Heart right ventricle (tissue), 16 donors: ENCODE data around the gene EVC. TPM values are rescaled to one million over a fixed set of nuclear protein-coding genes. Genes with fewer than 3 reads are reported as not detected.

Source experiments
- ATAC-seq, 8 donors: fragments of 200-7000 bp; cut with Tn5 transposase; one replicate each; pipeline ENCODE4 v1.9.1; 2020; ENCODE audit warnings: mild to moderate bottlenecking in 8 of 8, moderate library complexity in 8 of 8, moderate number of reproducible peaks in 1 of 8
- DNase-seq, 2 donors: peaks; one replicate each; pipeline ENCODE4 v3.0.0-alpha.2; 2020
- H3K27ac ChIP-seq, 10 donors: fragments of 200-600 bp; sonication (generic) in 2 of 10; one replicate each; pipeline versions ENCODE4 v1.5.0 to v1.8.0; 2020 to 2022; ENCODE audit warnings: mild to moderate bottlenecking in 3 of 10
- H3K27me3 ChIP-seq, 7 donors: fragments of 200-600 bp; one replicate each; pipeline ENCODE4 v1.8.0; 2021 to 2022; ENCODE audit warnings: mild to moderate bottlenecking in 2 of 7
- H3K36me3 ChIP-seq, 9 donors: fragments of 200-600 bp; sonication (generic) in 1 of 9; one replicate each; pipeline versions ENCODE4 v1.5.0 to v1.8.0; 2020 to 2022; ENCODE audit warnings: mild to moderate bottlenecking in 2 of 9
- H3K4me1 ChIP-seq, 9 donors: fragments of 200-600 bp; sonication (generic) in 1 of 9; one replicate each; pipeline versions ENCODE4 v1.5.0 to v1.8.0; 2020 to 2022; ENCODE audit warnings: mild to moderate bottlenecking in 4 of 9
- H3K4me3 ChIP-seq, 10 donors: fragments of 200-600 bp; sonication (generic) in 2 of 10; one replicate each; pipeline versions ENCODE4 v1.5.0 to v1.8.0; 2020 to 2022; ENCODE audit warnings: mild to moderate bottlenecking in 7 of 10, moderate library complexity in 2 of 10
- H3K9me3 ChIP-seq, 11 donors: fragments of 200-600 bp in 10 of 11; sonication (generic) in 2 of 11; one replicate each; pipeline versions ENCODE4 v1.5.0 to v1.8.0; 2013 to 2022; ENCODE audit warnings: mild to moderate bottlenecking in 2 of 11, control low read depth in 1 of 11, moderate library complexity in 1 of 11
- CTCF ChIP-seq, 9 donors: fragments of 200-600 bp; sonication (generic) in 2 of 9; IDR thresholded peaks; one replicate each; pipeline versions ENCODE4 v1.5.0 to v1.8.0; 2021 to 2022; ENCODE audit warnings: antibody characterized with exemption in 9 of 9, mild to moderate bottlenecking in 5 of 9, moderate library complexity in 1 of 9
- WGBS, 2 donors: extraction: QIAGEN DNeasy Blood & Tissue Kit; methylation state at CpG; one replicate each; pipeline ENCODE4 v1.1.7; 2013; ENCODE audit warnings: inconsistent platforms in 1 of 2; 5-methylcytosine and 5-hydroxymethylcytosine counted together
- intact Hi-C, 10 donors: fragments of 100-400 bp; cut with DNase I; formaldehyde crosslinking; loops; one replicate each; pipeline versions ENCODE4 v1.11.1 to v1.14.2; 2022
- polyA plus RNA-seq, 2 donors: library from polyadenylated mRNA; stranded (reverse); fragments of 200-250 nt; gene quantifications; one replicate each; pipeline ENCODE4 v1.2.3, GENCODE V29; 2013
- total RNA-seq, 10 donors: library from RNA; stranded (reverse); fragmentation: NEBNext Ultra II Directional in 3 of 10; extraction: Animal tissue kit (Norgen Biotek cat#: 25700) in 3 of 10; gene quantifications; one replicate each; pipeline versions ENCODE4 v1.2.1 to v1.2.4, GENCODE V29; 2021 to 2023
- donor health status: Arrhythmogenic right ventricular cardiomyopathy.
- donor health status: ischemic (EF 13 %, LVEDD 7.1; RV severe dilation, severe dysfunction).
- donor health status: healthy with polysubstance abuse.
- donor health status: DM: no; HTN: yes; CAD: no.
- donor health status: DM: no; HTN: no; CAD: no.
- donor health status: ischemic (EF 25% LVEDD 6.9; RV normal size, moderate dysfunction).
- donor health status: ischemic (EF 25% LVEDD 5.7; RV mildly dilated, moderate dysfunction).
- donor health status: healthy.
- donor health status: DM: yes; HTN: yes; CAD: no.
- donor health status: Ischemic cardiomyopathy.
- donor health status: ischemic (EF 35%, LVEDD 5.7; RV mildly dilated, moderate dysfunction).
- donor health status: nonischemic (EF 11% LVEDD 7.7; RV severe dilation, severe dysfunction).
- donor health status: DM: yes; HTN: yes; CAD: no.
- donor health status: PGD.
- donor health status: ischemic (EF 29% LVEDD 5.4; RV normal size, mild dysfunction).
- donor health status: nonischemic (EF 23%, LVEDD 6.1; RV moderate dilation, normal function).

Gene EVC
- total and polyA plus RNA-seq, 12 donors: 0.97 to 7.5 (median 4.8) TPM

- peaks cover 0 to 18% (median 0%) of the 10 kb centered on the region in 9 donors for H3K36me3 ChIP-seq
- no peaks in the 10 kb centered on the region for H3K27me3 ChIP-seq
- H3K4me3 ChIP-seq: no peak overlapping the region
- peaks cover 0 to 7% (median 0%) of the 10 kb centered on the region in 9 donors for H3K4me1 ChIP-seq
- 88 to 89% methylated on average over 5 of the region's 5 CpGs for WGBS, 2 donors
- intact Hi-C loops: loop anchor here in 1 of 10 donors (10.0 kb wide), 1 partner anchor 1304 kb away; no protein-coding TSS in a partner anchor
- TF ChIP-seq CTCF (IDR thresholded peaks at IDR 0.05): no peak
- no peak for DNase-seq
- ATAC-seq: no peak
- no peaks in the 10 kb centered on the region for H3K9me3 ChIP-seq
- no peak overlapping the region for H3K27ac ChIP-seq
These were observed 78.1 kb downstream of the EVC start for GRCh38 chr4:5789141-5789540.

GRCh38 chr4:5790546-5790857 lies 79.5 kb downstream of the EVC start:
- intact Hi-C loops: loop anchor here in 3 of 10 donors (5.0 kb wide), 1 partner anchor 738 kb away; the partner anchor contains the start of gene STK32B (in 3 of the 3)
- Histone ChIP-seq H3K4me1 (peaks cover 0 to 4% (median 0%) of the 10 kb centered on the region in 9 donors), H3K27me3 (no peaks in the 10 kb centered on the region), H3K4me3 (no peak overlapping the region), H3K27ac (no peak overlapping the region), H3K9me3 (no peaks in the 10 kb centered on the region), H3K36me3 (peaks cover 0 to 30% (median 0%) of the 10 kb centered on the region in 9 donors)
- 32 to 41% methylated on average over 1 of the region's 1 CpG for WGBS, 2 donors
- ATAC-seq (no peak), DNase-seq (no peak)
- TF ChIP-seq CTCF (IDR thresholded peaks at IDR 0.05): peak in 2 of 9 donors; percentile 1 to 3

GRCh38 chr4:5791654-5792053 lies 80.7 kb downstream of the EVC start:
- no peak overlapping the region for H3K4me3 ChIP-seq
- ATAC-seq (no peak), DNase-seq (no peak)
- TF ChIP-seq CTCF (IDR thresholded peaks at IDR 0.05): no peak
- H3K27me3 ChIP-seq: no peaks in the 10 kb centered on the region
- intact Hi-C loops: loop anchor here in 3 of 10 donors (5.0 kb wide), 1 partner anchor 739 kb away; the partner anchor contains the start of gene STK32B (in 3 of the 3)
- 84 to 87% methylated on average over 3 of the region's 3 CpGs for WGBS, 2 donors
- H3K9me3 ChIP-seq: no peaks in the 10 kb centered on the region
- no peak overlapping the region for H3K27ac ChIP-seq
- H3K36me3 ChIP-seq: peaks cover 0 to 35% (median 0%) of the 10 kb centered on the region in 9 donors
- no peaks in the 10 kb centered on the region for H3K4me1 ChIP-seq

GRCh38 chr4:5793514-5793913 lies 82.5 kb downstream of the EVC start:
- ATAC-seq (no peak), DNase-seq (no peak)

More at GRCh38 chr4:5793514-5793913, 82.5 kb downstream of the EVC start:
- no peaks in the 10 kb centered on the region for H3K4me1 ChIP-seq
- 95 to 97% methylated on average over 13 of the region's 13 CpGs for WGBS, 2 donors
- intact Hi-C loops: loop anchor here in 3 of 10 donors (5.0 kb wide), 1 partner anchor 741 kb away; the partner anchor contains the start of gene STK32B (in 3 of the 3)
- peaks cover 0 to 35% (median 0%) of the 10 kb centered on the region in 9 donors for H3K36me3 ChIP-seq
- H3K4me3 ChIP-seq: no peak overlapping the region
- no peaks in the 10 kb centered on the region for H3K27me3 ChIP-seq
- H3K27ac ChIP-seq: no peak overlapping the region
- no peaks in the 10 kb centered on the region for H3K9me3 ChIP-seq
- no peak for TF ChIP-seq CTCF (IDR thresholded peaks at IDR 0.05)
